Fibroblast of lung (primary cell): ENCODE results near the gene PCDHGC4. TPM values are rescaled to one million over a fixed set of nuclear protein-coding genes. Genes with fewer than 3 reads are reported as not detected.
A peak's percentile ranks its signal among the peaks of the same experiment; 100 is the strongest.

Experiments
- DNase-seq, 2 donors: peaks; one replicate each; pipeline versions ENCODE4 v3.0.0 to v3.0.0-alpha.2; 2010; ENCODE audit warnings: low read depth in 2 of 2
- H2AFZ ChIP-seq: 2 replicates; pipeline ENCODE4 v1.5.1; 2012; ENCODE audit warnings: low read length, control low read depth, inconsistent platforms
- H3K27ac ChIP-seq: 2 replicates; pipeline ENCODE4 v1.5.1; 2011; ENCODE audit warnings: low read length, control low read depth; ENCODE audit not compliant: insufficient read depth
- H3K27me3 ChIP-seq: 2 replicates; pipeline ENCODE4 v1.5.1; 2011; ENCODE audit warnings: mild to moderate bottlenecking, low read length; ENCODE audit not compliant: control insufficient read depth, insufficient read depth
- H3K36me3 ChIP-seq: 2 replicates; pipeline ENCODE4 v1.5.1; 2011; ENCODE audit warnings: low read length; ENCODE audit not compliant: control insufficient read depth, insufficient read depth
- H3K4me1 ChIP-seq: 2 replicates; pipeline ENCODE4 v1.5.1; 2011; ENCODE audit warnings: low read length; ENCODE audit not compliant: control insufficient read depth, insufficient read depth; ENCODE audit errors: extremely low read depth
- H3K4me2 ChIP-seq: 2 replicates; pipeline ENCODE4 v1.5.1; 2011; ENCODE audit warnings: low read length, control low read depth; ENCODE audit not compliant: insufficient read depth; ENCODE audit errors: extremely low read depth
- H3K4me3 ChIP-seq, 4 experiments: fragments of 200-600 bp in 1 of 4; sonication (generic) in 1 of 4; replicated peaks in 1 of 4; 2 replicates each; pipeline ENCODE4 v1.5.1; 2011 to 2016; ENCODE audit warnings: low read length in 4 of 4, low read depth in 3 of 4, mild to moderate bottlenecking in 3 of 4, control low read depth in 2 of 4, inconsistent platforms in 1 of 4, mixed read lengths in 1 of 4; ENCODE audit not compliant: insufficient read depth in 1 of 4; ENCODE audit errors: control extremely low read depth in 1 of 4
- H3K79me2 ChIP-seq: 2 replicates; pipeline ENCODE4 v1.5.1; 2012; ENCODE audit warnings: mild to moderate bottlenecking, low read length, inconsistent platforms; ENCODE audit not compliant: control insufficient read depth, insufficient read depth
- H3K9ac ChIP-seq: 2 replicates; pipeline ENCODE4 v1.5.1; 2011; ENCODE audit warnings: mild to moderate bottlenecking, low read length, control low read depth; ENCODE audit not compliant: insufficient read depth
- H3K9me3 ChIP-seq: 2 replicates; pipeline ENCODE4 v1.5.1; 2012; ENCODE audit warnings: low read depth, low read length; ENCODE audit not compliant: control insufficient read depth, insufficient read depth
- H4K20me1 ChIP-seq: 2 replicates; pipeline ENCODE4 v1.5.1; 2011; ENCODE audit warnings: low read length; ENCODE audit not compliant: control insufficient read depth, insufficient read depth; ENCODE audit errors: extremely low read depth
- CTCF ChIP-seq, 2 donors: IDR thresholded peaks in 1 of 2; conservative IDR thresholded peaks in 1 of 2; 1 replicate in 1 of 2; 2 replicates in 1 of 2; pipeline ENCODE4 v1.5.1; 2011 to 2012; ENCODE audit warnings: low read length in 2 of 2, control low read depth in 1 of 2, inconsistent platforms in 1 of 2, low read depth in 1 of 2, mild to moderate bottlenecking in 1 of 2
- EZH2 ChIP-seq: IDR thresholded peaks from 2 replicates; pipeline ENCODE4 v1.5.1; 2012; ENCODE audit warnings: low read length, control low read depth, mild to moderate bottlenecking; ENCODE audit errors: missing control alignments
- polyA plus RNA-seq, 2 donors: library from polyadenylated mRNA; depleted of rRNA in 1 of 2; stranded (reverse) in 1 of 2; unstranded in 1 of 2; fragments of >200 nt; gene quantifications; 2 replicates each; pipeline ENCODE4 v1.2.1, GENCODE V29; 2011 to 2012; ENCODE audit warnings: missing spikeins in 1 of 2
- total RNA-seq: library from RNA; depleted of rRNA; stranded (reverse); fragments of >200 nt; gene quantifications from 2 replicates; pipeline ENCODE4 v1.2.1, GENCODE V29; 2014

Gene PCDHGC4
- total and polyA plus RNA-seq, 2 donors (not counting 1 experiment from before 2014, with no cell fraction given): 0.48 to 3.0 TPM

GRCh38 chr5:141508440-141508797 is 23.6 kb downstream of the PCDHGC4 start:
- Histone ChIP-seq H2AFZ (no peak overlapping the region), H3K27me3 (no peaks in the 10 kb centered on the region), H3K27ac (peak overlapping the region; percentile 80), H3K4me1 (peaks cover 39% of the 10 kb centered on the region), H3K4me2 (peak overlapping the region; percentile 83), H3K4me3 (peak overlapping the region in 3 of 4 experiments; percentile 3 to 52 (median 42)), H3K79me2 (peaks cover 1% of the 10 kb centered on the region), H4K20me1 (no peaks in the 10 kb centered on the region), H3K9ac (peak overlapping the region; percentile 29), H3K36me3 (peaks cover 22% of the 10 kb centered on the region), H3K9me3 (no peaks in the 10 kb centered on the region)
- DNase-seq: peak in 1 of 2 donors; percentile 44
- no peak for TF ChIP-seq EZH2
- no peak for TF ChIP-seq CTCF (conservative IDR thresholded peaks at IDR 0.05 in 1 of 2, IDR thresholded peaks at IDR 0.05 in 1 of 2; ENCODE audit: low read depth in 1 of 2, low read length in 2 of 2)

- H3K27ac ChIP-seq: peak overlapping the region; percentile 80
- TF ChIP-seq CTCF (conservative IDR thresholded peaks at IDR 0.05 in 1 of 2, IDR thresholded peaks at IDR 0.05 in 1 of 2; ENCODE audit: low read depth in 1 of 2, low read length in 2 of 2): no peak
- no peak for TF ChIP-seq EZH2
- peak overlapping the region; percentile 49 for H3K9ac ChIP-seq
- H3K4me1 ChIP-seq: peaks cover 45% of the 10 kb centered on the region
- H3K4me2 ChIP-seq: peak overlapping the region; percentile 83
- peaks cover 1% of the 10 kb centered on the region for H3K79me2 ChIP-seq
- DNase-seq: peak; percentile 94 to 97
- no peaks in the 10 kb centered on the region for H3K9me3 ChIP-seq
- peaks cover 22% of the 10 kb centered on the region for H3K36me3 ChIP-seq
- no peaks in the 10 kb centered on the region for H3K27me3 ChIP-seq
- no peak overlapping the region for H2AFZ ChIP-seq
- no peaks in the 10 kb centered on the region for H4K20me1 ChIP-seq
- peak overlapping the region in 3 of 4 experiments; percentile 3 to 52 (median 42) for H3K4me3 ChIP-seq
These were observed 24.2 kb downstream of the PCDHGC4 start for GRCh38 chr5:141508798-141509611.

GRCh38 chr5:141510160-141510559 is 25.3 kb downstream of the PCDHGC4 start:
- Histone ChIP-seq H3K4me2 (no peak overlapping the region), H3K9ac (no peak overlapping the region), H4K20me1 (no peaks in the 10 kb centered on the region), H3K9me3 (no peaks in the 10 kb centered on the region), H3K27ac (no peak overlapping the region), H3K4me1 (peaks cover 55% of the 10 kb centered on the region), H3K27me3 (no peaks in the 10 kb centered on the region), H3K4me3 (no peak overlapping the region), H3K36me3 (peaks cover 22% of the 10 kb centered on the region), H3K79me2 (peaks cover 1% of the 10 kb centered on the region), H2AFZ (no peak overlapping the region)
- DNase-seq: no peak
- no peak for TF ChIP-seq CTCF (conservative IDR thresholded peaks at IDR 0.05 in 1 of 2, IDR thresholded peaks at IDR 0.05 in 1 of 2; ENCODE audit: low read depth in 1 of 2, low read length in 2 of 2)
- no peak for TF ChIP-seq EZH2
